DMS114 treated with DMSO at 0.1 percent for 48 hours (cell line): ENCODE measurements around the gene KREMEN1.

Source experiments
- DNase-seq: peaks from one replicate; lab custom pipeline; 2025; ENCODE audit not compliant: unreplicated experiment; lab: John Stamatoyannopoulos, UW

Gene KREMEN1

DNA sequence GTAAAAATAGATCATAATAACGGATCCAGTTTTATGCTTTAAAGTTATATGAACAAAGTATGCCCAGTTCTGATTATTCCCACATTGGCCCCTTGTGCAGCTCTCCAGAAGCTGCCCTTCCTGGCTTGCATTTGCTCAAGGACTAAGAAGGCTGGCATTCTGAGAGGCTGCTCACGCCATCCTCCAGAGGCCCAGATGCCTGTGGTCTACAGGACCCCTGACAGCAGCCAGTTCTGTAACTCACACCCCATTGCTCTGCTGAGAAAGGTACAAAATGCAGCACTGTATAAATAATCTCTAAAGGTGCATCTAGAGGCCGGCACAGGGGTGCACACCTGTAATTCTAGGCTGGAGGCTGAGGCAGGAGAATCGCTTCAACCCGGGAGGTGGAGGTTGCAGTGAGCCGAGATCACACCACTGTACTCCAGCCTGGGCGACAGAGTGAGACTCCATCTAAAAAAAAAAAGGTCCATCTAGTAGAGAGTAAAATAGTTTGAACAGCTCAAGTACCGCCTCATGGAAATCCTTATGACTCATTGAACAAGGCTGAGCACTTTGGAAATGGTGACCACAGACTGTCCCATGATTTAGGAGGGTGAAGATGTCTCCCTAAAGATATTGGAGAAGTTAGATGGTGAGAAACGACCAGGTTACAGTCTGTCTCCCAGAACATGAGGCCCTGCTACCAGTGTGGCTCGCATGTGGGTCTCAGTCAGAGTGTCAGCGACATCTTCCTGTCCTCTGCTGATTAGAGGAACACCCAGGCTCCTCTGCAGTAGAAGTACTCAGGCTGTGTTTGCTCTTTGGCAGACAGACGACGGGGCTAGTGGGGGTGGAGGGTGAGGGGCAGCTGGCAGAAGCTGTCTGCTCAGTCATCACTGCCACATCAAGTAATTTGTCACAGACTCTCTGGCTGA lies 56.3 kb downstream of the KREMEN1 start:
- no peak for DNase-seq

DNA sequence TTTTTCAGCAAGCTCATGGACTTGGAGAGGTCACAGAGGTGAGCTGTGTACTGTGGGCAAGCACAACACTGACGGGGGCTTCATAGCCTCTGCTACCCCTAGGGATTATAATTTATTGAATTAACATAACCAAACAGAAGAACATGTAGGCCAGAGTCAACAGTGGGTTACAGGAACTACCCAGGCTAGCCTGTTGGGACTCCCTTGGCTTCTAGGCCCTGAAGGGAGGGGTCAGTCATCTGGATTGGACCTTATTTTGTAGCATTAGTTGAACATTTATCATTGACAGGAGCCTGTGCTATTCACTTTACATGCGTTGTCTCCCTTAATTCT lies 56.9 kb downstream of the KREMEN1 start:
- no peak for DNase-seq

DNA sequence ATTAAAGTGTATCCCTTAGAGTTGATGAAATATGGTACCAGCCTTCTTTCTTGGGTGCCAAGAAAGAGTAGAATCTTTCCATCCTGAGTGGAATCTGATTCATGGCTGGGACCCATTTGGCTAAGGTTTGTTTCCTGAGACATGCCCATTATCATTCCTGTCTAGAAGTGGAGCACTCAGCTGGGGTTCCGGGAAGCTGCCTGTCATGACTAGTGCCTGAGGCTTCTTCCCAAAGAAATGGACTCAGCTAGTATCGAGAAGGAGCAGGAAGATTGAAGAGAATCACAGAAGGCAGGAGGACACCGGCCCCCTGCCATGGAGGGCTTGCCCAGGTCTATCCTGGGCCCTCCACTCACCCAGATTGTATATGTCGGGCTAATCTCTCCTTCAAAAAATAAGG lies 57.6 kb downstream of the KREMEN1 start:
- no peak for DNase-seq

DNA sequence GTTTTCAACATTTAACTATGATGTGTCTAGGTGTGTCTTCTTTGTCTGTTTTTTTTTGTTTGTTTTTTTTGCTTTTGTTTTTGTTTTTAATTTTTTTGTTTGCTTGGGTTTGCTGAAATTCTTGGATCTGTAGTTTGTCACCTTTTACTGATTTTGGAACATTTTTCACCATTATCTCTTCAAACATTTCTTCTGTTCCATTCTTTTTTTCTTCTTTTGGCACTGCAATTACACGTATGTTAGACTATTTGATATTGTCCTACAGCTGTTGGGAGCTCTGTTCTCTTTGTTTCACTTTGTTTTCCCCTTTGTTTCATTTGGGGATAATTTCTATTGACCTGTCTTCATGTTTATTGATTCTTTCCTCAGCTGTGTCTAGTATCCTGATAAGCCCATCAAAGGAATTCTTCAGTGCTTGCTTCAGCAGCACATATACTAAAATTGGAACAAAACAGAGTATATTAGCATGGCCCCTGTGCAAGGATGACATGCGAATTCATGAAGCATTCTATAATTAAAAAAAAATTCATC lies 60.8 kb downstream of the KREMEN1 start:
- no peak for DNase-seq

DNA sequence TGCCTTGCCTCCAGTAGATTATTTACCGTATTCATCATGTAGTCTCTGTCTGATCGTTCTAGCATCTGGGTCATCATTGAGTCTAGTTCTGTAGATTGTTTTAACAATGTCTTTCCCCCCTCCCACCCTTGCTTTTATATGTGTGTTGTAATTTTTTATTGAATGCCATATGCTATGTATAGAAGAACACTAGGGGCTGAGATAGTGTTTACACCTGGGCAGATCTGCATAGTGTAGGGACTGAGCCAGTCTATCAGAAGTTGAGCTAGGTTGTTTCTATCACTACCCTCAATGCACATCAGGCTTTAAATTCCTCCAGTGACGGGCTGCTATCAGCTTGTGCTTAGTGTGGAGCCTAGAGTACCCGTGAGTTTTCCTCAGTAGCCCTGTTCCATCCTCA lies 61.6 kb downstream of the KREMEN1 start:
- DNase-seq: no peak

DNA sequence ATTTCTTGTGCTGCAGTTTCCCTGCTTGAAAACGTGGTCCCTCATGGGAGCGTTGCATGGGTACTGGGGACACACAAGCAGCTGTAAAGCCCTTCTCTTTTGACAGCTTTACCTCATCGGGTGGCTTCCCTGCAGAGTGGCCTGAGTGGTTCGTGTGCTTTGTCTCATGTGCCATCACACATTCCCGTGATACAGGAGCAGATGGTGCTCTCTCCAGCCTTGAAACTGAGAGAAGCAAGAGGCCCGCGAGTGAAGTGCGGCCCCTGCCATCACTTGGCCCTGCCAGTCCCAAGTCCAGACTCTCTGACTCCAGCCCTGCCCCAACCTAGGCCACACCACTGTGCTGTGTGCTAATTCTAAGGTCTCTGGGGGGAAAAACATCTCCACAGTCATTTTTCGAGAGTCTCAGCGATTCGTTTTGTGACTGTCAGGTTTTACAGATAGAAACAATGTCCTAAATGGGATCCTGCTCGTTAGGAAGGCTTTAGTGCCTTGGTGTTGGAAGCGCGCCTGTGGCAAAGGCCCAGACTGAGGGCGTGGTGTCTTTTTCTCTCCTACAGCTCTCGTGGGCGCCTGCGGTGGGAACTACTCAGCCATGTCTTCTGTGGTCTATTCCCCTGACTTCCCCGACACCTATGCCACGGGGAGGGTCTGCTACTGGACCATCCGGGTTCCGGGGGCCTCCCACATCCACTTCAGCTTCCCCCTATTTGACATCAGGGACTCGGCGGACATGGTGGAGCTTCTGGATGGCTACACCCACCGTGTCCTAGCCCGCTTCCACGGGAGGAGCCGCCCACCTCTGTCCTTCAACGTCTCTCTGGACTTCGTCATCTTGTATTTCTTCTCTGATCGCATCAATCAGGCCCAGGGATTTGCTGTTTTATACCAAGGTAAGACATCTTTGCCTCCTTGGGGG lies 64.2 kb downstream of the KREMEN1 start:
- DNase-seq: no peak

DNA sequence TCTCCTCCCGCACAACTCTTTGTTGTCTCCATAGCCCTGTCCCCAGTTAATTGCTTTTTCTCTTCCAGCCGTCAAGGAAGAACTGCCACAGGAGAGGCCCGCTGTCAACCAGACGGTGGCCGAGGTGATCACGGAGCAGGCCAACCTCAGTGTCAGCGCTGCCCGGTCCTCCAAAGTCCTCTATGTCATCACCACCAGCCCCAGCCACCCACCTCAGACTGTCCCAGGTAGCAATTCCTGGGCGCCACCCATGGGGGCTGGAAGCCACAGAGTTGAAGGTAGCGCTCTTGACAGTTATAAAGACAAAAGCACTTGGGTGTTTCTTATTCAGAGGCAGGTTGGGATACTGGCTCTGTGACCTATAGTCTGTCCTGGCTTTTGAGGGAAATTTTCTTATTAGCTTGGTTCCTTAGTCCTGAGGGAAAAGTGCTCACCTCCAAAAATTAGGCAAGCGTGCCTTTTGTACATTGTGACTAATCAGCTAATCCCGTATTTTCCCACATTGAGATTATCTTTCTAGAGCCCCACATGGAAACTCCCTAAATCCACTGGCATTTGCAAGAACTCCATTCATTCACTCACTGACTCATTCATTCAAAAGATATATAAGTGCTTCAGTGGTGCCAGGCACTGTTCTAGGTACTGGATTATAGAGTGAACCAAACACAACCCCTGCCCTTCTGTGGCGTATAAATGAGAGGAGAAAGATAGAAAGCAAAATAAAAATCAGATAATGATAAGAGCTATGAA lies 65.9 kb downstream of the KREMEN1 start:
- DNase-seq: no peak

DNA sequence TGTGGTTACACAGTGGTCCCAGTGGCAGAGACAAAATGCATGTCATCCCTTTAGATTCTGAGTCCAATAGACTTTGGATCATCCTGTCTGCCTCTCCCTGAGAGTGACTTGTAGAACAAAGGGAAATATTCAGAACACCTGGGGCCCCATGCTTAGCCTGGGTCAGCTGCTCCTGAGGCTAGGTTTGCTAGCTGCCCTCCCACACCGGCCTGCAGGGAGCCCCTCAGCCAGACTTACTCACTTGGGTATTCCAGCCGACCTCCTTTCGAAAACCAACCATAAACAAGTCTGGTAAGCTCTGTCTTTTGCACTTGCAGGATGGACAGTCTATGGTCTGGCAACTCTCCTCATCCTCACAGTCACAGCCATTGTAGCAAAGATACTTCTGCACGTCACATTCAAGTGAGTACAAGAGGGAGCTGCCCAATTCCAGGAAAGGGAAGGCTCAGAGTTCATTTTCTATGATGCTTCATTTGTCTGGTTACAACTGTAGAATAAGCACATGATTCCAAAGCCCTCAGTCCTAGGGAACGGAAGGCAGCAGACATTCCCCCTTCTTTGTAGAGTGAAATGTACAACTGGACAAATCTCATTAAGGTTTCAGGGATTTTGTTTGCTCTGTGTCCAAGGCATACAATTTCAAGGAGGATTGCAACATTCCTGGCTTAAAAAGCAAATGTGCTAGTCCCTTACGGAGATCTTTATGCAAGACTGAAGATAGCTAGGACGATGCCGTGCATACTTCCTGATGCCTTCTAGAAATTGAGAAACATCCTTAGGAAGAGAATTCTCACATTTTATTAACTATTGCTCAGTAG lies 67.3 kb downstream of the KREMEN1 start:
- DNase-seq: no peak

DNA sequence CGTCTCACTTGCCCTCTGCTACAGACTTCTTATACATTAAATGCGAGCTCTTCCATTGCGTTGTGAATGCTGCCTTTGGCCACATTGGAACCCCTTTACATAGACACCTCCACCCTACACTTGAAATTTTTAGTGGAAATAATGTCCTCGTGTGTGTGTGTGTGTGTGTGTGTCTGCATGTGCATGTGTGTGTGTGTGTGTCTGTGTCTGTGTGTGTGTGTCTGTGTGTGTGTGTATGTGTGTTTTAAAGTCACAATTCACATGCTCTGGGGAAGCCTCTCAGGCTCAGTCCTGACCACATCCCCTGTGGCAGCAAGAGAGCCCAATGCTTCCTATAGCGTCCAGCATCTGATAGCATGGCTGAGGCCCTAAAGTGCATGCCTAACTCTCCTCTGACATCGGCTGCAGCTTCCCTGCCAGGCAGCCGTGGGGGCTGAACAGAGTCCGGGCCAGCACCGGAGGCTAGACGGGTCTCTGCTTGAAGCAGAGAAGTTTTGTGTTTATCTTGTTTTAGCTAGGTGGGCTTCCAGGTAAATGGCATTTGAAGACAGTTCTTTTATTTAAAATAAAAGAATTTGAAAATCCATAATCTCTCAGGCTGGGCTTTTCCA lies 68.3 kb downstream of the KREMEN1 start:
- no peak for DNase-seq

DNA sequence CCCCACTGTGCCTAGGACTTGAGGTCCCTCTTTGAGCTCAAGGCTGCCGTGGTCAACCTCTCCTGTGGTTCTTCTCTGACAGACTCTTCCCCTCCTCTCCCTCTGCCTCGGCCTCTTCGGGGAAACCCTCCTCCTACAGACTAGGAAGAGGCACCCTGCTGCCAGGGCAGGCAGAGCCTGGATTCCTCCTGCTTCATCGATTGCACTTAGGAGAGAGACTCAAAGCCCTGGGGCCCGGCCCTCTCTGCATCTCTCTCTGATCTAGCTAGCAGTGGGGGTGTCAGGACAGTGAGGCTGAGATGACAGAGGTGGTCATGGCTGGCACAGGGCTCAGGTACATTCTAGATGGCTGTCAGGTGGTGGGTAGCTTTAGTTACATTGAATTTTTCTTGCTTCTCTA lies 69.3 kb downstream of the KREMEN1 start:
- no peak for DNase-seq

DNA sequence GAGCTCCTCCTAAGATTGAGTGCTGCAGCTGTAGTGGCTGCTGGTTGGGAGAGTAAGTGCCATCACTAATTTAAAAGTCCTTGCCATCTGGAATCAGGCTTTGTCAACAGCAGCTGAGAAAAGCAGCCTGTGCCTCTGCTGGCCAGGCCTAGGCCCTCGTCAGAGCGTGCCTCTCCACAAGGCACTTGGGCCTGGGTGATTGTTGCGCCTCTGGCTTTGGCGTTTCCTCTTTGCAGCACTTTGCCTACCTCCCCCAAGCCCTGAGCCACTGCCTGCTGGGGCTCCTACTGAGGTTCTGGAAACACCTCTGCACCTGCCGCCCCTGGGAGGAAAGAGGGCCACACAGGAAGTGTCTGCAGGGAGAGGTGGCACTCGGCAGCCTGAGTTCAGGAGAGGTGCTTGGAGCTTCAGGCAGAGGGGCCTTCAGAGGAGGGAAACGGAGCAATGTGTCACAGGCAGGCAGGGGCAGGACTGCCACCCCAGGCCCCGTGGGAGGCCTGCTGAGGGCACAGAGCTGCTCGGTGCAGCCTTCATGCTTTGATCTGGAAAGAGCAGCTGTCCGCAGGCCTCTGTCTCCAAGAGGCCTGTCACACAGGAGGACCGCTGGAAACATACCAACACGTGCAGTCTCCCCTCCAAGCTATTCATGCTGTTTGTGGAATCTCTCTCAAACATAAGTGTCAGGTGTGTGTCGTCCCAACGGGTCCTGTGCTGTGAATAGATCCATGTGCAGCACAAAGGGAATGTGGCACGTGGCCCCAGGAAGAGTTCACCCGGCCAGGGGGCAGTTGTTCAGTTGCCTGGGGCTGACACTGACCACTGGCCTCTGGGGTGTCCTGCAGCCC lies 71.3 kb downstream of the KREMEN1 start:
- no peak for DNase-seq

DNA sequence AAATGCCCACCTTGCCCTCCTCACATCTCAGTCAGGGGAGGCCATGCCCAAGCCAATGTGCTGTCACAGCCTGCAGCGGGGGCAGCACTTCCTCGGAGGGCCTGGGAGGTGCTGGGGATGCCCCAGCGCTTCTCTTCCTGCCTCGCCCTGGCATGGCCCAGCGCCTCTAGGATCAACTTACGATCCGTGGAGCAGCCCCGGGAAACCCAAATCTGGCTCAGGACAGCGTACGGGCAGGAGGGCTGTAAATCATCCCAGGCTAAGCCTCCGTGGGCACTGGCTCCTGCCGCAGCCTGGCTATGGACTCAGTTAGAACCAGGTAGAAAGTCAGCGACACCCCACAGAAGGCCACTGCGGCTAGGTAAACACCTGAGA lies 71.9 kb downstream of the KREMEN1 start:
- DNase-seq: no peak

DNA sequence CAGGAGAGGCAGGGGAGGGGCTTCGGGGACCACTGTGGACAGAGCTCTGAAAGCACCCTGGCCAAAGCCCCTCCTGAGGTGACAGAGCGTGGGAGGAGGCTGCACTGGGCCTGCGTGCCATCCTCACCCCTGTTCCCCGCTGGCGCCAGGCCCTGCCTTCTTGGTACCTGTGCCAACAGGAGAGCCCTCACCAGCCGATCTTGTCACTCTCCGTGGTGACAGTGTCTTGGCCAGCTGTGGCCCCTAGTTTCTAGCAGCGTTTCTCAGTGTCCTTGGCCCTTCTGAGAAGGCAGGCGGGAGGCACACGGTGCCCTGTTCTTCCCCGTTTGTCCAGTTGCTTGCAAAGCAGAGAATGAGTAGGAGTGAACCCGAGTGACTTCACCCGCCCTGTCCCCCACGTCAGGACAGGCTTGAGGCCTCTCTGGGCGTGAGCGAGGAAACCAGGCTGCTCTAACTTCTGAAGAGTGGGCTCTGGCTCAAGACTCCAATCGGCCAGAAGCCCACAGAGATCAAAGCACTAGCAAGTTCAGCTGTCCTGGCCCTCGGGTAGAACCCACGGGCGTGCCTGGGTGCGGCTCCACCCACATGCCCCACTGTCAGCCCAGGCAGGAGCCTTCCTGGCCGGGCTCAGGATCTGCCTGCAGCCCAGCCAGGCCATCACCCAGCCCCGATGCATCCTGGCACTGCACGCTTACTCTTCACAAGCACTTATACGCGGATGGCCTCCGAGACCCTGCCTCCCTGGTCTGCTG lies 72.7 kb downstream of the KREMEN1 start:
- no peak for DNase-seq

DNA sequence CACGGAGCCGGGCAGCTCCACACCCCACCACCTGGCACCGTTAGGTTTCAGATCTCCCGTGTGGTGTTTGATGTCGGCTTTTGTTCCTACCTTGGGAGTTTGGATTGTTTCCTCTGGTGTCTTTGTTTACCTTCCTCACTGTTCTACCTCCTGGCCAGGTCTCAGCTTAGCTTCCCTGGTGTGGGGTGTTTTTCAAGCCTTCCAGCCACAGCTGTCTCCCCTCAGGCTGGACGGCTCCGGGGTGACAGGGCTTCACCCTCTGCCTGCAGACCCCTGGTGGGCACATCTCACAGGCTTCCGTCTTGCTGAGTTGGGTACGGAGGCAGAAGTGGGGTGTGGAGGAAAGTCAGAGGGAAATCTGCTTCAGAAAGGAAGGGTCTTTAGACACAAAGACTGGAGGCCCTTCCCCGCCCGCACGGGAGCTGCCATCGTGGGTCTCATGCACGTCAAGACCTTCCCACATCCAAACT lies 73.3 kb downstream of the KREMEN1 start:
- DNase-seq: no peak

DNA sequence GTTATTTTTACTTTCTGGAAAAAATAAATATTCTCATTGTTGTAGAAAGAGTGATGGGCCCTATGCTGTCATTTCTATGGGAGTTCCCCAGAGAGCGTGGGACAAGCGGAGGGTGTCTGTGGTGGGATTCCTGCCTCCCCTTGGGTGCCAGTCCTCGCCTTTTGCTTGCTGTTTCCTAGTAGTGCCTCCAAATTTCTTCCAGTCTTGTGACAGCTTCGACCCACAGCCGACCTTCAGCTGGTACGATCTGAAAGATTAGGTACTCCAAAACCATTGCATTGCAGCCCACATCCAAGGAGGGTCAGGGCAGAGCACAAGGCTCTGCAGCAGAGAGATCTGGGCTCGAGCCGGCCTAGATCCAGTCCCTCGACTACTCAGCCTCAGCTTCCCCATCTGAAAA lies 73.9 kb downstream of the KREMEN1 start:
- no peak for DNase-seq

DNA sequence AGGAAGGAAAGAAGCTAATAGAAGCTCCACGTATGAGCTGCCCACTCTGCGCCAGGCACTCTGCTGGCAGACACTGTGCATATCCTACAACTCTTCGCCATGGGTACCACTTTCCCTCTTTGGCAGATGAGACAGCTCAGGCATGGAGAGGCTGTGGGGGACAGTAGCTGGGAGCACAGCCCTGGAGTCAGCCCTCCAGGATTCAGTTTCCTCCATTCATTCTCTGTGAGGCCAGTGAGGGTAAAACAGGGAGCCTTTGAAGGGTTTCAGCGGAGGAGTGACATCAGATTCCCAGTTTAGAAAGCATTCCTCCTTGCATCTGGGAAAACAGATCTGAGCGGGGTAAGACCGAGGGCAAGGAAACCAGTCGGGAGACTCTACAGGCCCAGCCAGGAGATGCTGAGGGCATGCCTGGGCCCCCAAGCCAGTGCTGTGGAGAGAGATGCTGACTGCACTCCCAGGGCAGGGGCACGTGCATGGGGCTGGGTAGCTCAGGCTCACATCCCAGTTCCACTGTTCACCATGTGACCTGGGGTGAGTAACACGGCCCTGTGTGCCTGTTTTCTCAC lies 74.6 kb downstream of the KREMEN1 start:
- no peak for DNase-seq

DNA sequence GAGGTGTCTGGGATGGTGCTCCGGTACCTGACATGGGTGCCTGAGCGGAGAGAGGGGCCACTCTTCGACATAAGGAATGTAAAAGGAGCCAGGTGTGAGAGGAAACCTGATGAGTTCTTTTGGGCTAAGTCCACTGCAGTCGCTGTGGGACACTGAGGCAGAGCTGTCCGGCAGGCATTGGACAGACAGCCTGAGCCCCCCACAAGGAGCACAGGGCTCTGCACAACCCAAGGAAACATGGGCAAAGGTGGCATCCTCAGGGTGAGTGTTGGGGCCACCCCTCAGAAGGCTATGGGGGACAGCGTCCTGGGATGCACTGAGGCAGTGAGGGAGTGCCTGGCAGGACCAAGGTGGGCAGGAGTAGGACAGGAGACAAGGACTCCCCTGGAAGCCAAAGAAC lies 75.2 kb downstream of the KREMEN1 start:
- no peak for DNase-seq

DNA sequence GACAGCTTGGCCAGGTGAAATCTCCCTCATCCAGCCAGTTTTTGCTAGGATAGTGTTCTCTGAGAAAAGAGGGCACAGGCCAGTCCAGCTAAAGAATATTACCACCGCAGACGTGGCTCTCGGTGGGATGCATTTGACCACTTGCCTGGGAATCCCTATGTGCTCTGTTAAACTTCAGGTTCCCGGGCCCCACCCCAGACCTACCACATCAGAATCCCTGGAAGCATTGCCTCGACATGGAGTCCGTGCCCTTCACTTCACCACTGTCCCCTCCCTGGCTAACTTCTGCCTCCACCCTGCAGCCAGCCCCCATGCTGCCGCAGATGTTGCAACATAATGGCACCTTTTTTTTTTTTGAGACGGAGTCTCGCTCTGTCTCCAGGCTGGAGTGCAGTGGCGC lies 76.0 kb downstream of the KREMEN1 start:
- no peak for DNase-seq
